Measurements from ENCODE around the gene DDX25. TPM values are rescaled to one million over a fixed set of nuclear protein-coding genes. Genes with fewer than 3 reads are reported as not detected.

Gene DDX25
- total RNA-seq, 1 experiment from 2014 or later, result not detected

DNA sequence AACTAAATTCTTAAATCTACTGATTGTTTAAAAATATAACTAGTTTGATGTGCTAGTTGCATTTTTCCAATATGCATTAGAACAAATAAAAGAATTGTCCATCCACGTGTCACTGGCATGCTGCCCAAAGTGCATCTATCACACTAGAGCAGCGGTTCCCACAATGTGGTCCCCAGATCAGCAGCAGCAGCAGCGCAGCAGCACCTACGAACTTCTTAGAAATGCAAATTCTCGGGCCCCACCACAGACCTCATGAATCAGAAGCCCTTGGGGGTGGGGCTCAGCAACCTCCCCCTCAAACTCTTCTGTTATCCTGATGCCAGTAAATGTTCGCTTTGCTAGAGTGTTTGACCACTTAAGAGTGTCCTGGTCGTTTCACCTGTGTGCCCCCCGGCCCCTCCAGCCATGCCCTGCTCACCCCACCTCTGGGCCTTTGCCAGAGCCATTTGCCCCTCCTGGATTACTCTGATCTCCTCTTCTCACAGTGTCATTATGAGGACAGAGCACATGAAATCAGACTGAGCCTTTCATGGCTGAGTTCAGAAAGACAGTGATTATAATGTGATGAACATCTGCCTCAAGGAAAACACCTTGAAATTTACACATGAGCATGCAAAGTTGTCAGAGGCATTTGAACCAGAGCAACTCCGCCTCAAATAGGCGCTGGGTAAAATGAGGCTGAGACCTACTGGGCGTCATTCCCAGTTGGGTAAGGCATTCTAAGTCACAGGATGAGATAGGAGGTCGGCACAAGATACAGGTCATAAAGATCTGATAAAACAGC, 28.9 kb downstream of the DDX25 start:
- no peak for DNase-seq (ENCODE audit: low read depth)

DNA sequence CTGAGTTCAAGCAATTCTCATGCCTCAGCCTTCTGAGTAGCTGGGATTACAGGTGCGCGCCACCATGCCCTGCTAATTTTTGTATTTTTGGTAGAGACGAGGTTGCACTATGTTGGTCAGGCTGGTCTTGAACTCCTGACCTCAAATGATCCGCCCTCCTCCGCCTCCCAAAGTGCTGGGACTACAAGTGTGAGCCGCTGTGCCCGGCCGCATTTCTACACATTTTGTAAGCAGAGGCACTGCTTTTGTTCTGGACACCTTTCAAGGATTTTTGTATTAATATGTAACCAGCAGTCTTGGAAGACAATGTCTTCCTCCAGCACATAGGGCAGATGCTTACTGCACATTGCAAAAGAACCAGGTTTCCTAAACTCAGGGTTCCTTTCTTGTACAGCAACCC, 30.2 kb downstream of the DDX25 start:
- no peak for DNase-seq (ENCODE audit: low read depth)

DNA sequence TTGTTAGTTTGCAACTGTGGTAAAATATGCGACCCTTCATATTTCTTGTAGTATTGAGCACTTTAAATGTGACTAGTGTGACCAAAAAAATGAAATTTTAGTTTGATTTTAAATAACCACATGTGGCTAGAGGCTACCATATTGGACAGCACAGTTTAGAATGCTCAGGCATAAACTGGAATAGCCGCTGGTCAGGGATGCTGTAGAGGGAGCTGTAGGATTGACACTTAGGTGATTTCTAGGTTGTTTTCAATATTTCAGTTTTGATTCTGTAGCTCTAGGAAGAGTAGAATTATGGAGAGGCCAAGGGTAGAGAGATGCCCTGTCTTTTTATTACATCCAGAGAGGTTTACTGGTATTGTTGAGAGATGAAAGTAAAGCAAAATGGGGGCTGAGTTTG, 30.7 kb downstream of the DDX25 start:
- no peak for DNase-seq (ENCODE audit: low read depth)

DNA sequence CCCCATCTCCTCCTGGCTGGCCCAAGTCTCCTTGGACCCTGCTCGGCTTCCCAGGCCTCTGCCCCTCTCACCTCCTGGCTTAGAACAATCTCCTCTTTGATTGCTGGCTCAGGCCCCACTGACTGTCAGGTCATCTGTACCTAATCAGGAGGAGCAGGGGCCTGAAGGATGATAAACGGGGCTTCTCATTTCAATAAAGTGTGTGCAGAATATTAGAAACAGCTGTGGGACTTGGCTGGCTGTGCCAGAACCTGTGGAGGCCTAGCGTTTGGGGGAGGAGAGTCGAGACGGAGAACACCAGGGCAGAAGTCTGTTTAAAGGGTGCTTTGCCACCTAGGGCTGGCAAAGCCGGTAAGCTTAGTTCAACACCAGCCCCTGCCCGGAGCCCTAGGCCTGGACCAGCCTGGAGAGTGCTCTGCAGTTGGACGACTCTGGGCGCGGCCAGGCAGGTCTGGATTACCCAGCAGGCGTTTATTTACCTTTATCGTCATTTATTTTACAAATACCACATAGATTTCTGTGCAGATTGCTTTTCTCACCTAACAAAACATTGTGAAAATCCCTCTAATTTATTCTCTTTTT, 31.4 kb downstream of the DDX25 start:
- DNase-seq (ENCODE audit: low read depth), result no peak

DNA sequence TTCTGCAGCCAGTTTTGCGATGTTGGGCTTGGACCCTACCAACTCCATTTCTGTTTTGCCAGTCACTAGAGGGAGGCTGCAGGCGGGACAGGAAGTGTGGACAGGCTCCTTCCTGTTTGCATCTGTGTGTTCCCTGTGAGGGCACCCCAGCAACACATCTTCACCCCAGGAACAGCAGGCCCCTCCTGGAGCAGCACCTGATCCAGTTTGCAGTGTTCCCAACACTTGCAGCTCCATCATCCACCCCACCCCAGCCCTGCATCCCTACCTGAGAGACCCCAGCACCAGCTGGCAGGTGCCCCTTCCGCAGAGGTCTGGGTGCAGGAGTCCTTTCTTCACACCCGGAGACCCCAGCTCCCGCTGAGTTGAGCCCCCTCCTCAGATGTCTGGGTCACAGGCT, 34.1 kb downstream of the DDX25 start:
- no peak for DNase-seq (ENCODE audit: low read depth)

DNA sequence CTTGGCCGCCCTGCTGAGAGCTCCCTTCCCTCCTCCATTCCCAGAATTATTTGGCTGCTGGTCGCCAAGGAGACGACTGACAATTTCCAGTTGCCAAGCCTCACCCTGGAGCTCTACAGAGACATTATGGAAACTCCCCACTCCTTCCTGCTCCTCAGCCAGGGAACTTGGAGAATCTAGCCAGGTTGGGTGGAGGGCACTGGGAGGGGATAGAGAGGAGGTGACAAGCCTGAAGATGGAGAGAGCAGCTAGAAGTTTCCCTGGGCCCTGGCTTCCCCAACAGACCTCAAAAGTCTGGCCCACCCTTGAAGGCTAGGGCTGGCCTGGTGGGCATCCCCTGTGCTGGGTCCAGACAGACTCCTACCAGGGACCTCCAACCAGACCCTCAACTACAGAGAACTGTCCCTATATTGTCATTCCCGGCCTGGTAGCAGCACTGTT, 34.8 kb downstream of the DDX25 start:
- DNase-seq (ENCODE audit: low read depth), result no peak

DNA sequence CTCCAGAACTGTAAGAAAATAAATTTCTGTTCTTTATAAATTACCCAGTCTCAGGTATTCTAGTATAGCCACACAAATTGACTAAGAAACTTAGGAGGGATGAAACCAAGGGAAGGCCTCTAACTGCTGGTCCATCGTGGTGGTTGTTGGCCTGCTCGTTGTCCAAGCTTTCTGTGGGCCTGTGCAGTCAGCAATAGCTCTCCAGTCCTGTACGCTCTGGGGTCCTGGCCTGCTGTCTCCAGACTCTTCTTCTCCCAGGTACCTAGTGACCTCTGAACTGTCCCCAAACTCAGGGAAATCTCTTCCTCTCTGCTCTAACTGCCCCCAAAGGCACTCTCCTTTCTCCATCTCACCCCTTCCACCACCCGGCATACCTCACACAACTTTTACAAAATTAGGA, 35.8 kb downstream of the DDX25 start:
- DNase-seq (ENCODE audit: low read depth), result no peak

DNA sequence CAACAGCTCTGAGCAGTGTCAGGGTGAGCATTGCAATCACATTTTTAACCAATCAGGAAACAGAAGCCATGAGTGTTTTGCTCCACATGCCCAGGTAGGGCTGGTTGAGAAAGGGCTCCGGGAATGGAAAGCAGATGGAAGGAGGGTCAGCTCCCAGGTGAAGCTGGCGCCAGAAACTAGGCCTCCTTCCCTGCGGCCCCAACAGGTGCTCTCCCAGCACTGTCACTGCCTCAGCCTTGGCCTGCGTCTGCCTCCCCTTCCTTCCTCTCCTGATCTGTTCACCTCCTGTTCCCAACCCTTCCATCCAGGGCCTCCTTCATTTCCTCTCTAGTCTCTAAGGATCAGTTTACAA, 36.9 kb downstream of the DDX25 start:
- DNase-seq (ENCODE audit: low read depth), result no peak

DNA sequence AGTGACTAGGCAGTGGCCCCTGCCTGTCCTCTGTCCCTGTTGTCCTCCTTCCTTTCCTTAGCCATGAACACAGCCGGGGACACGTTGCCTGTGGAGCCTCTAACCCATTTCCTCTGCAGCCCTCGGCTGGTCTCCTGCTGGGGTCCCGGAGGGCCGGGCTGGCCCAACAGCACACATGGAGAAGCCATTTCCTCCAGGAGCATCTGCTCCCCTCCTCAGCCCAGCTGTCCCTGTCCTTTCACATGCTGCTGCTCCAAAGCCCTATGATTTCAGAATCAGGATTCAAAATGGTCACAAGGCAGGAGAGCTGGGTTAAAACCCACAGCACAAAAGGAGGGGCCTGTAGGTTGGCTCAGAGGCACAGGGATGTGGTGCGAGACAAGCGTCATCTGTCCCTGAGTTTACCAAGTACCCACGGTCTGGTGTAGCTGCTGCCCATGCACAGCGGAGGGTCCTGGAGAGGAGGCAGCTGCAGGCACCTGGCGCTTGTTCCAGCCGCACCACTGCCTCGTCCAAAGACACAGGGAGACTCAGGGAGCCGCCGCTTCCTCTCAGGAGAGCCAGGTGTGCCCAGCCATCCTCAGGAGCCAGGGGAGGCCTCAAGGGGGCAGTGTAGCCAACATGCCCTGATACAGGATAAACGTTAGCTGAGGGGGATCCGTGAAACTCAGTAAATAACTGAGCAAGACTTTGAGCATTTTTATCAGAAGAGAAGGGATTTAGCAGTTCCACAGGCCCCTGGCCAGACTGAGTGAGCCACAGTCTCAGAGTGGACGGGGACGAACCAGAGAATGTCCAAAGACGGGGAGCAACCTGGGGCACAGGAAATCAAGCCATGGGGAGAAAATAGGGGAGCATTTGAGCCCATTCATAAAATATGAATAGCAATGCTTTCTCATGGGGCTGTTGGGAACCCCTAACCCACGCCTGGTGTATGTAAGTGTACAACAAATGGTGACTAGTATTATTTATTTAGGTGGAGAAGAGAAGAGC, 37.6 kb downstream of the DDX25 start:
- peak; percentile 22 for DNase-seq (ENCODE audit: low read depth)

DNA sequence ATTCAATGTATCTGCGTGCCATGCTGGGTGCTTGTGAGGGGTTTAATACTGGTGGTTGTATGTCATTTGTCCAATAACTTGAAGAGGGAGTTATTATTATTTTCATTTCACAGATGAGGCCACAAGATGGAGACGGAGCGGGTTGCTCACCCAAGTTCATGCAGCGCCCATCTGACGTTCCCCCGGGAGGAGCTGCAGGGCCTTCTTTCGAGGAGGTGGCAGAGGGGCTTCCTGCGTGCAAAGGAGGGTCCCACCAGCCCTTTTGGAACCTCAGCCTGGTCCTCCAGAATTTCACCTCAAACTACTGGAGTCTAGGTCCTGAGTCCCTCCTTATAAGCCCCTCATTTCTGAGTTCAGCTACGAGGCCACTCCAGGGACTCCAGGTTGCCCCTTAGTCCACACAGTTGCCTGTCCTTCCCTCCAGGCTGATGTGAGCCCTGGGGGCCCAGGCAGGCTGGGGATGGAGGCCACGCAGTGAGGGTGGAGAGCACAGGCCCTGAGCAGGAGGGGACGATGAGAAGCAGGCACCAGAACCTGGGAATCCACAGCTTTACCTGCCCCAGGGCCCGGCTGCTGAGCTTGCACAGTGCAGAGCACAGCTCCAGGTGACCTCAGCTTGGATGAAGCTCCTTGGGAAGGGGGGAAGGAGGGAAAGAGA, 38.6 kb downstream of the DDX25 start:
- DNase-seq (ENCODE audit: low read depth), result no peak

DNA sequence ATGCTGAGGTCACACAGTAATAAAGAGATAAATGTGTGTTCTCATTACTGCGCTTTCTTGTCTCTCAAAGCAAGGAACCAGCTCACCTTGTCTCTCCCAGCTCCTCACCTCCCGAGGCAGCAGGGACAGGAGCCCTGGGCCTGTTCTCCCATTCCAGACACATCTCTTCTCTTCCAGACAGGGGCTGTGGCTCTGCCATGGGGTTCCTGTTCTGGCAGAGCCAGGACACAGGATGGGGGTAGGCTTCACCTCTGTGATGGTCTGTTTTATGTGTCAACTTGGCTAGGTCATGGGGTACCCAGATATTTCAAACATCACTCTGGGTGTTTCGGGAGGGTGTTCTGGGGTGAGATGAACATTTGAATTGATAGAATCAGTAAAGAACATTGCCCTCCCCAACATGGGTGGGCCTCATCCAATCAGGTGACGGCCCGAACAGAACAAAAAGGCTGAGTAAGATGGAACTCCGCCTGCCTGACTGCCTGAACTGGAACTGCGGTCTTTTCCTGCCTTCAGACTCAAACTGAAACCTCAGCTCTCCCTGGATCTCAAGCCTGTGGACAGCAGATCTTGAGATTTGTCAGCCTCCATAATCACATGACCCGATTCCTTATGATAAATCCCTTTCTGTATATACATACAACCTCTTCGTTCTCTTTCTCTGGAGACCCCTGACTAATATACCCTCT, 39.5 kb downstream of the DDX25 start:
- no peak for DNase-seq (ENCODE audit: low read depth)

DNA sequence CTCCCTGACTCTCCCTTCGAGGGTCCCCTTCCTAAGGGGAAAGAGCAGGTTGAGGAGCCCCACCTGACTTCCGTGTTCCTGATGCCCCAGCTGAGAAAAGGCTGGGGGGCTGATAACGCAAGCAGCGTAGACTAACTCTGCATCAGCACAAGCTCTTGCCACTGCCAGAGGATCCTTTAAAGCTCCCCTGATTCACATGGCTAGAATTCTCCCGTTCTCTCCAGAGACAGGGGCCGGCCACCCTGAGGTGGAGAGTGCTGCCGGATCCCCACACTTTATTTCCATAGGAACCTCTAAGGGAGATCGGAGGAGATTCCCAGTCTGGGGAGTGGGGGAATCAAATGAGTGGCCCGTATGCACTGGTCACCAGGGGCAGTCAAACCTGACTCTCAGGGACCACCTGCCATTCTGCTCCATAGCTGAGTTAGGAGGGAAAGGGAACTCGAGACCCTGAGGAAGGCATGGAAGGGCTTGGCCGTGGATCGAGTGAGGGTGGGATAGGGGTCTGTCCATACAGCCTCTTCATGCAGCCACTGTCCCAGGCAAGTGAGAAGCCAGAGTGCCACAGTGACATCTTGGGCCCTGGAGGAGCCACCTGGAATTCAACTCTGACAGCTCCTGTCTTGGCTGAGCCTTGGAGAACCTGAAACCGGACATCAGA, 40.2 kb downstream of the DDX25 start:
- DNase-seq (ENCODE audit: low read depth), result no peak

DNA sequence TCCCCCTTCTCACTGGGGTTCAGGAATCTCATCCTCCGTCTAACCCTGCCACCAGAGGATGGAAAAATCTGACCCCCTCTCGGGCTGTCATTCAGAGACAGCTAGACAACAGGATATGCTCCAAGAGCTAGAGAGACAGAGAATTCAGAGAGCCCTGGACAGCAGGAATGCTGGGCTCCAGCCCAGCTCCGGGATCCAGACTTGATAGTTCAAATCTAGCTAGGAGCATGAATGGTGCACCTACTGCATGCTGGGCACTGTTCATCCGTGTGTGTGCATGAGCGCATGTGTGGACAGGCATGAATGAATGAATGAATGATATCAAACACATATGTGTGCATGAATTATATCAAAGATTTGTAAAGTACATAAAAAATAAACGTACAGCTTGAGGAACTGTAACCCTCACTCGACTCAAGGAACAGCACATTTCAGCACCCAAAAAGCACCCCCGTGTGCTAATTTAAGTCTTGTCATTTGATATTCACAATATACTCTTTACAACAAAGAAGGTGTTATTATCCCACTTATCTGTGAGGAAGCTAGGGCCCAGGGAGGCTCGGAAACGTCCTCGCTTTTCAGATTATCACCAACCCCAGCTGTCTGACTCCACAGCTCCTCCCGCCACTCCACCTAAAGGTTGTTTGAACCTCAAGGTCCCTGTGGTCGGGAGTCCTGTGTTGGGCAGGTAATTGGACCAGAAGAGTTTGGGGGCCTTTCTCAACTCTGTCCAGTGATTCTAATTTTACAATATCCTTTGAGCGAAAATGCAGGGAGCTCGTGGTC, 40.9 kb downstream of the DDX25 start:
- no peak for DNase-seq (ENCODE audit: low read depth)

DNA sequence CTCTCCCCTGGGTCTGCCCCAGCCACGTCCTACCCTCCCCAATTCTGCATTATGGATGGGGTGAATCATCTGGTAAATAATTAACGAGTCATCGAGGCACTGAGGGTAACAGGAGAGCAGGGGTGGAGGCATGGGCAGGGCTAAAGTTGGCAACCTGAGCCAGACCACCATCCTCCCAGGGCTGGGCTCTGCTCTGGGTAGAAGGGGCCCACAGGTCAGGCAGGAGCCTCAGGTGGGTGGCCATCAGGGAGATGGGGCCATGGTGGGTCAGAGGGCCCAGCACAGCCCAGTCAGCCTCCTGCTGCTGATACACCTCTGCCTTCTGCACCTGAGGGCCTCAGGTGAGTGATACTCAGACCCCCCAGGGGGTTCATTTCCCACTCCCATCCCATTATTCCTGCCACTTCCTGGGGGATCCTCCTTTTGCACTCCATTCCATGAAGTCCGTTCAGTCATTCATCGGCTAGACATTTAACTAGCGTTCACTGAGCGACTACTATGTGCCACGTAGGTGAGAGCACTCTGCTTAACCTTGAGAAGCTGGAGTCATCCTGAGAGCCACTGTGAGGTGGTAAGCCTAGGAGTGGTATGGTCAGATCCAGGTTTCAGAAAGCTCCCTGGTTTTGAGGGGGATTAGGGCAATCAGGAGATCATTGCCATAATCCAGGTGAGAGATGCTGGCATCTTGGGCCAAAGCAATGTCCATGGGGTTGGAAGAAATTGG, 41.7 kb downstream of the DDX25 start, which contains the start of gene VSIG10L2:
VSIG10L2 (plus strand) TSS at position 248 of the 724 bp plus-strand sequence; CDS start at position 260, 12 bp downstream.
- no peak for DNase-seq (ENCODE audit: low read depth)

DNA sequence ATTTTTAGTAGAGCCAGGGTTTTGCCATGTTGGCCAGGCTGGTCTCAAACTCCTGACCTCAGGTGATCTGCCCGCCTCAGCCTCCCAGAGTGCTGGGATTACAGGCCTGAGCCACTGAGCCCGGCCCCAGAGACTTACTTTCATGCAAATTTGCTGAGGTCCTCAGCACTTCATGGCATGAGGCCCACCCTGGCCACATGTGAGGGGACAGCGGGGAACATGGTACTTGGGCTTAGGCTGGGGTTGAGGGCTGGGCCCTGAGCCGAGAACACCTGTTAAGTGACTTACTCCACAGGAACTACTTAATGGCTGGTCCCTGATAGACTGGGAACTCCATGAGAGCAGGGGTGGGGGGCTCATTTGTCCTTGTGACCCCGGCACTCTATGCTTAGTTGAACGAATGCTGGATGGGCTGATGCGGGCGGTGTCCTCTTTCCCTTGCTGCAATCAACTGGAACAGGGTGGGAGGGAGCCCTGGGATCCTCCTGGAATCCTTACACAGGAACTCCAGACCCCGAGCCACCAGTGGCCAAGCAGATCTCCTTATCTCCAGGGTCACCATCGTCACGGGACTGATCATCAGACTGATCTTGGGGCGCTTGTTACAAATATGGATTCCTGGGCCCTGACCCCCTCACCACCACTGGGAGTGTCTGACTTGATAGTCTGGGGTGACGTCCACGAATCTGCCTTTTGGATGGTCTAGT, 42.6 kb downstream of the DDX25 start:
- DNase-seq (ENCODE audit: low read depth), result no peak

DNA sequence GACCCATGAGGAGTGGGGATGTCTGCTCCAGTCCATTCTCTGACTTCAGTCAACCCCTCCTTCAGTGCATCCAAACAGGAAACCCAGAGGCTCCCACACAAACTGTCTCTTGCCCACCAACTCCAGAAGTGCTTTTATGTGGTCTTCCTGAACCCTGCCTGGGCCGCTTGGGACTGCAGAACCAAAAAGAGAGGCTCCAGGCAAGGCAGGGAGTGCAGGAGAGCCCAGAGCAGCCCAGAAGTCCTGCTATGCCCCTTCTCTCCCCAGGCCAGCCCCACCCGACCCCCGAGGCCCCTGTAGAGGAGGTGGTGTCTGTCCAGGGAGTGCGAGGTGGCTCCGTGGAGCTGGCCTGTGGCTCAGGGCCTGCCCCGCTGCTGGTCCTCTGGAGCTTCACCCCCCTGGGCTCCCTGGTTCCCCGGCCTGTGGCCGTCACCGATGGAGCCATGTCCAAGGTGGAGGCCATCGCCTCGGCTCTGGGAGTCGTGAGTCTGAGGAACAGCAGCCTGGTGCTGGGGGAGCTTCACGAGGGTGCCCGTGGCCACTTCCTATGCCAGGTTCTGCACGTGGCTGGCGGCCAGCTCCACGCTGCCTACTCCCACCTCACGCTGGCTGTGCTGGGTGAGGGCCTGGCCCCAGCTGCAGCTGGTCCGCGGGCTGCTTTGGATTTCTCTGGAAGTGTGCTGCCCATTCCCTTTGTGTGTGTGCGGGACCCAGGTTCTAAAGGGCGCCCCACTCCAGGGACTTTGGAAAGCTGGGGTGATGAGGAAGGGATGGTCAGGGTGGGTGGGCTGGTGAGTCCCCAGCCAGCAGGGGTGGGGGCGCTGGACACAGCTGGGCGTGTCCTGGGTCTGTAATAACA, 43.3 kb downstream of the DDX25 start:
- no peak for DNase-seq (ENCODE audit: low read depth)

All from HT1080 (cell line).